Erythroblast (primary cell): ENCODE data around the gene TXNIP.

Source experiments
- GATA1 ChIP-seq: IDR thresholded peaks from 2 replicates; pipeline ENCODE4 v1.6.1; 2011; ENCODE audit warnings: low read depth, mild to moderate bottlenecking, control low read depth, low read length, moderate library complexity
- POLR2A ChIP-seq: IDR thresholded peaks from 2 replicates; pipeline ENCODE4 v1.6.1; 2011; ENCODE audit warnings: mild to moderate bottlenecking, low read length

DNA sequence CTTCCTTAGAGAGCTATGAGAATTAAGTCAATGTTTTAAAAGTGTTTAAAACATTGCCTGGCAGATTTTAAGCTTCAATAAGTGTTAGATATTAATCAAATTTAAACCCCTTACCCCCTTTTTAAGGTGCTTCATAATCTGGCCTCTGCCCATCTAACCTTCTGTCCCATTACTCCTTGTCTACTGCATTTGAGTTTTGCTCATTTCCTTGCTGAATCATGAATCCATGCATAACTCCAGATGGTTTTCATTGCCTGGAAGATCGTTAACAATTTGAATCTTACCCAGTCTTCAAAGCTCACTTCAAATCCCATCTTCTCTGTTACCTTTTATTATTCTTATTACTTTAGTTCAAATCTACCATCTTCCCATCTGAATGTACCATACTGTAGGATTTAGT lies 20.5 kb upstream of the TXNIP start:
- TF ChIP-seq POLR2A, result no peak
- TF ChIP-seq GATA1, result no peak
